Prostate gland (tissue), 2 donors: ENCODE results near the gene HERC6. TPM values are rescaled to one million over a fixed set of nuclear protein-coding genes. Genes with fewer than 3 reads are reported as not detected.
"Not testable (repeated sequence)": the region's sequence is repeated elsewhere in the genome, so short reads cannot be mapped to it uniquely, and the experiment has no call there.

Experiments used
- DNase-seq: peaks from one replicate; pipeline ENCODE4 v3.0.0-alpha.2; 2019; ENCODE audit warnings: low spot score
- H3K27ac ChIP-seq, 2 donors: fragments of 200-600 bp; sonication (generic); 2 replicates each; pipeline ENCODE4 v1.5.1; 2017 to 2019
- H3K27me3 ChIP-seq: fragments of 200-600 bp; sonication (generic); replicated peaks from 2 replicates; pipeline ENCODE4 v1.5.1; 2019; ENCODE audit not compliant: insufficient read depth
- H3K36me3 ChIP-seq, 2 donors: fragments of 200-600 bp; sonication (generic); 1 replicate in 1 of 2; 2 replicates in 1 of 2; pipeline versions ENCODE4 v1.5.1 to v1.8.1; 2017 to 2019
- H3K4me1 ChIP-seq: fragments of 200-600 bp; sonication (generic); replicated peaks from 2 replicates; pipeline ENCODE4 v1.5.1; 2019
- H3K4me3 ChIP-seq, 2 donors: fragments of 200-600 bp; sonication (generic); 2 replicates each; pipeline ENCODE4 v1.5.1; 2017 to 2019
- H3K9me3 ChIP-seq: fragments of 200-600 bp; sonication (generic); 2 replicates; pipeline ENCODE4 v1.5.1; 2017
- POLR2A ChIP-seq: fragments of 450-650 bp; IDR thresholded peaks from one replicate; pipeline ENCODE4 v1.6.1; 2016; ENCODE audit warnings: antibody characterized with exemption, mild to moderate bottlenecking
- POLR2AphosphoS5 ChIP-seq: sonication (generic); formaldehyde crosslinking; IDR thresholded peaks from one replicate; pipeline ENCODE4 v1.6.1; 2017; ENCODE audit warnings: antibody characterized with exemption
- WGBS: methylation state at CpG from one replicate; pipeline ENCODE4 v1.1.5; 2018; 5-methylcytosine and 5-hydroxymethylcytosine counted together
- intact Hi-C: fragments of 100-400 bp; cut with DNase I; formaldehyde crosslinking; loops from one replicate; pipeline ENCODE4 v1.14.2; 2022
- total RNA-seq, 2 donors: library from RNA; depleted of rRNA; stranded (reverse); fragments of >200 nt; gene quantifications; one replicate each; pipeline ENCODE4 v1.1.0, GENCODE V29; 2016
- TF ChIP-seq, protein P1 (sequence below), 4 experiments: fragments of 200-600 bp in 2 of 4; fragments of 450-650 bp in 2 of 4; sonication (generic) in 2 of 4; IDR thresholded peaks; 1 replicate in 3 of 4; 2 replicates in 1 of 4; pipeline ENCODE4 v1.5.1; 2016 to 2019; ENCODE audit warnings: antibody characterized with exemption in 4 of 4, mild to moderate bottlenecking in 2 of 4, moderate library complexity in 2 of 4

Gene HERC6
- total RNA-seq, 2 donors from 2014 or later = 16.0 to 20.6 TPM

DNA sequence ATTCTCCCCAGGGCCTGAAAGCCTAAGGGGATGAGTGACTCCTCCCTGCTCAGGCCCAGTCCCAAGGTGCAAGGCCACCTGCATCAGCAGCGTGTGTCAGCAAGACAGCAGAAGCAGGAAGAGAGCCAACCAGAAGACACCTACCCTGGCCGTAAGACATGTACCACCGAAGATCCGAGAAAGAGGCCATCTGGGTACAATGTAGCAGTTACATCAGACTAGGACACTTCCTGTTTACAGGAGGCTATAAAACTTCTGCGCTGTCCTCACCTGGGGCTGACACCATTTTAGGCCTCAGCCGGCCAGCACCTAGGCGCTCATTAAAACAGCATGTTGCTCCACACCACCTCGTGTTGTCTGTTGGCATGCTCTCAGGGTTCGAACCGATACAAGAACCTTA lies 19.1 kb upstream of the HERC6 start:
- Histone ChIP-seq H3K36me3 (no peaks in the 10 kb centered on the region), H3K4me1 (no peaks in the 10 kb centered on the region), H3K9me3 (no peaks in the 10 kb centered on the region), H3K27ac (no peak overlapping the region), H3K27me3 (no peaks in the 10 kb centered on the region), H3K4me3 (no peak overlapping the region)
- TF ChIP-seq, protein P1, sequence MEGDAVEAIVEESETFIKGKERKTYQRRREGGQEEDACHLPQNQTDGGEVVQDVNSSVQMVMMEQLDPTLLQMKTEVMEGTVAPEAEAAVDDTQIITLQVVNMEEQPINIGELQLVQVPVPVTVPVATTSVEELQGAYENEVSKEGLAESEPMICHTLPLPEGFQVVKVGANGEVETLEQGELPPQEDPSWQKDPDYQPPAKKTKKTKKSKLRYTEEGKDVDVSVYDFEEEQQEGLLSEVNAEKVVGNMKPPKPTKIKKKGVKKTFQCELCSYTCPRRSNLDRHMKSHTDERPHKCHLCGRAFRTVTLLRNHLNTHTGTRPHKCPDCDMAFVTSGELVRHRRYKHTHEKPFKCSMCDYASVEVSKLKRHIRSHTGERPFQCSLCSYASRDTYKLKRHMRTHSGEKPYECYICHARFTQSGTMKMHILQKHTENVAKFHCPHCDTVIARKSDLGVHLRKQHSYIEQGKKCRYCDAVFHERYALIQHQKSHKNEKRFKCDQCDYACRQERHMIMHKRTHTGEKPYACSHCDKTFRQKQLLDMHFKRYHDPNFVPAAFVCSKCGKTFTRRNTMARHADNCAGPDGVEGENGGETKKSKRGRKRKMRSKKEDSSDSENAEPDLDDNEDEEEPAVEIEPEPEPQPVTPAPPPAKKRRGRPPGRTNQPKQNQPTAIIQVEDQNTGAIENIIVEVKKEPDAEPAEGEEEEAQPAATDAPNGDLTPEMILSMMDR (IDR thresholded peaks at IDR 0.05) = no peak
- no peak for TF ChIP-seq POLR2A
- TF ChIP-seq POLR2AphosphoS5 = no peak
- WGBS = 94% methylated on average over 10 of the region's 10 CpGs
- no peak for DNase-seq
- intact Hi-C loops = no loop called here

DNA sequence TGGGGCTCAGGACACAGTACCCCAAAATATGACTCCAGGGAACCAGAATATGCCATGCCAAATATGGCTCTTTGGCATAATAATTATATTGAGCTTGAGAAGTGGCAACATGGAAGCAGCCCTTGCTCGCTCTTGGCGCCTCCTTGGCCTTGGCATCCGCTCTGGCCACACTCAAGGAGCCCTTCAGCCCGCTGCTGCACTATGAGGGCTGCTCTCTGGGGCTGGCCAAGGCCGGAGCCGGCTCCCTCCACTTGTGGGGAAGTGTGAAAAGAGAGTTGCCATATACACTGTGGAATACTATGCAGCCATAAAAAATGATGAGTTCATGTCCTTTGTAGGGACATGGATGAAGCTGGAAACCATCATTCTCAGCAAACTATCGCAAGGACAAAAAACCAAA lies 18.4 kb upstream of the HERC6 start:
- H3K4me3 ChIP-seq = no peak overlapping the region
- WGBS = 90% methylated on average over 7 of the region's 7 CpGs
- H3K27me3 ChIP-seq = no peaks in the 10 kb centered on the region
- H3K9me3 ChIP-seq = no peaks in the 10 kb centered on the region
- no peaks in the 10 kb centered on the region for H3K4me1 ChIP-seq
- no peak overlapping the region for H3K27ac ChIP-seq
- no peak for DNase-seq
- H3K36me3 ChIP-seq = no peaks in the 10 kb centered on the region
- TF ChIP-seq POLR2A (no peak), POLR2AphosphoS5 (no peak)
- TF ChIP-seq, protein P1 (IDR thresholded peaks at IDR 0.05) = no peak
- intact Hi-C loops = no loop called here

DNA sequence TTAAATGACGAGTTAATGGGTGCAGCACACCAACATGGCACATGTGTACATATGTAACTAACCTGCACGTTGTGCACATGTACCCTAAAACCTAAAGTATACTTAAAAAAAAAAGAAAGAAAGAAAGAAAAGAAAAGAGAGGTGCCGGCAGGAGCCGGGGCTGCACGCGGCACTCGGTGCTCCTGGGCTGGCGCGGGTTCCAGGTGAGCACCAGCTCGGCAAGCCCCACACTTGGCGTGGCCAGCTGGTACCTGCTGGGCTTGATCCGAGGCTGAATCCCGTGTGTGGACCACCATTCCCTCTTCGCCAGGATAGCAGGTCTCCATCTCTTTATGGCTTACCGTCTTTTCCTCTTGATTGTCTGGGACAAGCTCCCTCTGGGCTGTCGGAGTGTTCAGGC lies 17.9 kb upstream of the HERC6 start:
- Histone ChIP-seq H3K27me3 (no peaks in the 10 kb centered on the region), H3K9me3 (no peaks in the 10 kb centered on the region), H3K4me1 (no peaks in the 10 kb centered on the region), H3K27ac (no peak overlapping the region), H3K36me3 (no peaks in the 10 kb centered on the region), H3K4me3 (no peak overlapping the region)
- 94% methylated on average over 16 of the region's 16 CpGs for WGBS
- no peak for TF ChIP-seq POLR2AphosphoS5
- TF ChIP-seq, protein P1 (IDR thresholded peaks at IDR 0.05) = no peak
- no peak for TF ChIP-seq POLR2A
- intact Hi-C loops = no loop called here
- DNase-seq = no peak

DNA sequence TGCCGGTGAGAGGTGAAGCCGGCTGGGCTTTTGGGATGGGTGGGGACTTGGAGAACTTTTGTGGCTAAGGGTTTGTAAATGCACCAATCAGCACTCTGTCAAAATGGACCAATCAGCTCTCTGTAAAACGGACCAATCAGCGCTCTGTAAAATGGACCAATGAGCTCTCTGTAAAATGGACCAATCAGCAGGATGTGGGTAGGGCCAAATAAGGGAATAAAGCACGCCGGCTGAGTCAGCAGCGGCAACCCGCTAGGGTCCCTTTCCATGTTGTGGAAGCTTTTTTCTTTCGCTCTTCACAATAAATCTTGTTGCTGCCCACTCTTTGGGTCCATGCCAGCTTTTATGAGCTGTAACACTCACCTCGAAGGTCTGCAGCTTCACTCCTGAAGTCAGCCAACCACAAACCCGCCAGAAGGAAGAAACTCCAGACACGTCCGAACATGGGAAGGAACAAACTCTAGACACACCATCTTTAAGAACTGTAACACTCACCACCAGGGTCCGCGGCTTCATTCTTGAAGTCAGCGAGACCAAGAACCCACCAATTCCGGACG lies 17.4 kb upstream of the HERC6 start:
- WGBS = 85% methylated on average over 18 of the region's 18 CpGs
- intact Hi-C loops = not testable (repeated sequence)

DNA sequence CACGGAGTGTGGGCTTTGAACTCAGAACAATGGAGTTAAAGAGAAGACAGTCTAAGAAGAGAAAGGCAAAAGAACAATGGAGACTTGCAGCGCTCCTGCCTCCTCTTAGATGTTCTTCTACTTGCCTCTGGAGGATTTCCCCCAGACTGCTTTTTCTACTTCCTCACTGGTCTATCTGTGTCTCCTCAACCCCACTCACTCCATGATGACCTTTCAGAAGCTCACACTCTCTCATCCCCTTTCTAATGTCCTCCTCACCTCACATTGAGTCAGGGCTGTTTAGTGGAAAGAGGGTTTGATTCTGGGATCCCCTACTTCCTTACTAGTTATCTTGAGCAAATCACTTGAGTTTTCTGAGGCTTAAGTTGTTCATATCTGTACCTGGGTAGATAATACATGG lies 12.2 kb upstream of the HERC6 start:
- Histone ChIP-seq H3K27me3 (no peaks in the 10 kb centered on the region), H3K9me3 (no peaks in the 10 kb centered on the region), H3K27ac (no peak overlapping the region), H3K4me3 (no peak overlapping the region), H3K4me1 (no peaks in the 10 kb centered on the region), H3K36me3 (no peaks in the 10 kb centered on the region)
- no peak for TF ChIP-seq POLR2A
- TF ChIP-seq POLR2AphosphoS5 = no peak
- TF ChIP-seq, protein P1 (IDR thresholded peaks at IDR 0.05) = no peak
- DNase-seq = no peak
- intact Hi-C loops = loop anchor here (5.0 kb wide), 1 partner anchor 149 kb away; no protein-coding TSS in a partner anchor
- 71% methylated on average over 2 of the region's 2 CpGs for WGBS

More for the DNA sequence above, 17.4 kb upstream of the HERC6 start:
- H3K4me1 ChIP-seq, DNase-seq, H3K36me3 ChIP-seq, H3K27me3 ChIP-seq, H3K27ac ChIP-seq, H3K9me3 ChIP-seq, H3K4me3 ChIP-seq: not testable (repeated sequence)
